Activated naive CD4-positive, alpha-beta T cell treated with anti-CD3 and anti-CD28 coated beads for 36 hours (primary cell): ENCODE results near the gene TARS1. TPM values are rescaled to one million over a fixed set of nuclear protein-coding genes. Genes with fewer than 3 reads are reported as not detected.

ENCODE experiments used
- CTCF ChIA-PET: fragments of 350-600 bp; sonication (Branson Sonifier 250); formaldehyde crosslinking; loops from one replicate; lab custom pipeline; 2021; ENCODE audit warnings: antibody characterized with exemption; lab: Charles Lee
- DNase-seq: peaks from one replicate; pipeline ENCODE4 v3.0.0-alpha.2; 2020
- H3K27ac Mint-ChIP-seq: one replicate; pipeline ENCODE4 v1.8.0; 2021; ENCODE audit warnings: mild to moderate bottlenecking, mixed read lengths
- H3K27me3 Mint-ChIP-seq: one replicate; pipeline ENCODE4 v1.8.0; 2021; ENCODE audit warnings: low read depth, mixed read lengths
- H3K36me3 Mint-ChIP-seq: one replicate; pipeline ENCODE4 v1.8.0; 2021; ENCODE audit warnings: low read depth, mixed read lengths
- H3K4me1 Mint-ChIP-seq: one replicate; pipeline ENCODE4 v1.8.0; 2021; ENCODE audit warnings: low read depth, mixed read lengths
- H3K4me3 Mint-ChIP-seq: one replicate; pipeline ENCODE4 v1.8.0; 2021; ENCODE audit warnings: mild to moderate bottlenecking, moderate library complexity, mixed read lengths
- H3K9me3 Mint-ChIP-seq: one replicate; pipeline ENCODE4 v1.8.0; 2021; ENCODE audit warnings: mixed read lengths
- intact Hi-C: fragments of 100-400 bp; cut with micrococcal nuclease; formaldehyde crosslinking; loops from one replicate; pipeline ENCODE4 v1.15.1; 2023
- total RNA-seq, 2 experiments: library from RNA; stranded (reverse); gene quantifications; one replicate each; pipeline ENCODE4 v1.2.3, GENCODE V29; 2021

The TARS1 gene
- total RNA-seq, 2 experiments from 2014 or later, result 244 to 260 TPM

DNA sequence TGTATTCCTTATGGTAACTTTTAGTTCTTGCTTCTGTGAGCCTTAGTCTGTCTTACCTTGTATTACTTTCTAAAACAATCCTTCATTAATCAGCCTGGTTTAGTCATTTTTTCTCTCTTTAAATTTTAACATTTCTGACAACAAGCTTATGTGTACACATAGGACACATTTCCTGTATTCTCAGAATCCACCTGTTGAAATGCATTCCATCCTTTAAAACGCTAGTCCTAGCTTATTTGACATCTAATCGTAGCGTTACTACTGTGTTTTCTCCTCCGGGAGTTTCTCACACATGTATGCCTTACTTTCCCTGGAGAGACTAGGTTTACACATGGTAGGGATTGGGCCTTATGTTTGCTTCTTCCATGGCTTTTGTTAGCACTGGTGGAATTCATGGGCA, 3.8 kb downstream of the TARS1 start:
- Mint-ChIP-seq H3K4me1 (peaks cover 44% of the 10 kb centered on the region), H3K9me3 (no peaks in the 10 kb centered on the region), H3K27me3 (no peaks in the 10 kb centered on the region), H3K27ac (no peak overlapping the region), H3K4me3 (no peak overlapping the region), H3K36me3 (peaks cover 42% of the 10 kb centered on the region)
- CTCF ChIA-PET, result interaction anchor here (0.6 kb wide), 1 partner anchor 526 kb away, joined by 3 read pairs; no protein-coding TSS in a partner anchor
- DNase-seq, result no peak
- intact Hi-C loops, result loop anchor here (5.0 kb wide), 3 partner anchors 857 to 1483 kb away; partner anchors contain the start of genes DNAJC21 and SUB1

- Mint-ChIP-seq H3K36me3 (peaks cover 42% of the 10 kb centered on the region), H3K9me3 (no peaks in the 10 kb centered on the region), H3K27me3 (no peaks in the 10 kb centered on the region), H3K4me3 (no peak overlapping the region), H3K4me1 (peaks cover 44% of the 10 kb centered on the region), H3K27ac (no peak overlapping the region)
- CTCF ChIA-PET, result interaction anchor here (0.6 to 1.8 kb wide), 2 partner anchors 10 to 16 kb away, joined by 3 to 6 read pairs; no protein-coding TSS in a partner anchor
- intact Hi-C loops, result no loop called here
- DNase-seq, result no peak
These were observed 5.0 kb downstream of the TARS1 start for GRCh38 chr5:33445798-33446197.

DNA sequence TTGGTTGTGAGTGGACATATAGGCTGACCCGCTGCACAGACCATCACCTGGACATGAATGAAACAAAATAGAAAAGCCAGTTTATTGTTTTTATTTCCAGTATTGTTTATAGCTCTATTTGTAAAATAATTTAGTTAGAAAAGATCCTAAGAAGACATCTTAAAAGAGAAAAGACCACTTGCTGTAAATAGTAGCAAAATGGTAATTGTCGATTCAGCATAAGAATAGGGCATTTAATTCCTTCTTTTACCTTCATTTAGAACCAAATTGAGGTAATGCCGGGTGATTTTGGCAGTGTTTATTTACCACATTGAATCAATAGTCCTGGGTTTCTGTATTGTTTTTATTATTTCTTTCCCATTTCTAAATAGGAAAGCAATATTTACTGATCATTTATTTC, 7.4 kb downstream of the TARS1 start:
- Mint-ChIP-seq H3K36me3 (peaks cover 50% of the 10 kb centered on the region), H3K27me3 (no peaks in the 10 kb centered on the region), H3K27ac (no peak overlapping the region), H3K4me3 (no peak overlapping the region), H3K4me1 (peaks cover 40% of the 10 kb centered on the region), H3K9me3 (no peaks in the 10 kb centered on the region)
- intact Hi-C loops, result no loop called here
- no peak for DNase-seq
- CTCF ChIA-PET, result no interaction called here

DNA sequence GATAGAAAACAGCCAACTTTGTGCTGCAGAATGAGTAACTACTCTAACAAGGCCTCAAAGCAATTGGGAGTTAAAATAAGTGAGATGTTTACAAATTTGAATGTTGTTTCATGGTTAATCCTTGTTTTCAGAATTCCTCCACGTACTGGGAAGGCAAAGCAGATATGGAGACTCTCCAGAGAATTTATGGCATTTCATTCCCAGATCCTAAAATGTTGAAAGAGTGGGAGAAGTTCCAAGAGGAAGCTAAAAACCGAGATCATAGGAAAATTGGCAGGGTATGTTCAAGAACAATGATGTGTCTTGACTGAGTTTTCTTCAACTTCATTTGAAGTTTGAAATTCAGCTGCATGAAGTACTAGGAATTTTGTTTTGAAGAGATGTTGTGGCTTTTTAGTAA, 16.4 kb downstream of the TARS1 start:
- no peaks in the 10 kb centered on the region for H3K27me3 Mint-ChIP-seq
- DNase-seq, result no peak
- CTCF ChIA-PET, result interaction anchor here (2.0 kb wide), 1 partner anchor 21 kb away, joined by 6 read pairs; no protein-coding TSS in a partner anchor
- H3K27ac Mint-ChIP-seq, result no peak overlapping the region
- peaks cover 66% of the 10 kb centered on the region for H3K36me3 Mint-ChIP-seq
- intact Hi-C loops, result no loop called here
- H3K4me3 Mint-ChIP-seq, result no peak overlapping the region
- no peaks in the 10 kb centered on the region for H3K9me3 Mint-ChIP-seq
- peaks cover 4% of the 10 kb centered on the region for H3K4me1 Mint-ChIP-seq

DNA sequence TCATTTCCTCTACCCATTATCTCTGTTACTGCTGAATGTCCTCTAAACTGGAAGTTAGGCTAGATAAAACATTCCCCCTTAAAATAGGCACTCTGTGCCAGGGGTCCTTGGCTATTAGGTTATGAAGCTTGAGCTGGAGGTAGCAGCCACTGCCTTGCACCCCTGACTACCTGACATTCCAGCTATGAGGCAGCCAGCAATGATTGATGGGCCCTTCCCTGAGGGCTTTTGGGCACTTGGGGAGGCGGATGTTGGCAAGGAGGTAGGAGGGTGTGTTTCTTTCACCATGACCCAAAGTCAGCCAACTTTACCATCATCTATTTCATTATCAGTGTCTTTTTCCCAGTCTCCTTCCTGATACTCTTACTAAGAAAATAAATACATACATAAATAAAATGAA, 17.1 kb downstream of the TARS1 start:
- intact Hi-C loops, result no loop called here
- Mint-ChIP-seq H3K4me3 (no peak overlapping the region), H3K36me3 (peaks cover 66% of the 10 kb centered on the region), H3K27me3 (no peaks in the 10 kb centered on the region), H3K27ac (no peak overlapping the region), H3K9me3 (no peaks in the 10 kb centered on the region), H3K4me1 (no peaks in the 10 kb centered on the region)
- DNase-seq, result no peak
- CTCF ChIA-PET, result interaction anchor here (2.0 kb wide), 1 partner anchor 22 kb away, joined by 6 read pairs; no protein-coding TSS in a partner anchor

DNA sequence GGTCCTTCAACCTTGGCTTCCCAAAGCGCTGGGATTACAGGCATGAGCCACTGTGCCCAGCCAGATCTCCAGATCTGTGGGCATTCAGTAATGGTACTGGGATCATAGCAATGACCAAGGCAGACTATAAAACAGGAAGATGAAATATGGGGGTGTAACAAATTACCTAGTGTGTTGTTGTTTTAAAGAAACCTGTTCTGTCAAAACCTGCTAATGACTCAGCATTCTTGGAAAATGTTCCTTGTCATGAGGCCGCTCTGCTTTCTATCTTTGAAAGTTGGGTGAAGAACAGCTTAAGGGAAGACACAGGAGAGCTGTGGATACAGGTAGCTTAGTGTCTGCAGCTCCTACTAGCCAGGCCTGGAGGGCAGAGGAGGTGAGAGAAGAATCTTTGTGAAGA, 19.4 kb downstream of the TARS1 start:
- CTCF ChIA-PET, result interaction anchor here (0.7 kb wide), 1 partner anchor 9 kb away, joined by 3 read pairs; no protein-coding TSS in a partner anchor
- peak overlapping the region; percentile 68 for H3K27ac Mint-ChIP-seq
- no peak overlapping the region for H3K4me3 Mint-ChIP-seq
- intact Hi-C loops, result no loop called here
- H3K36me3 Mint-ChIP-seq, result peaks cover 64% of the 10 kb centered on the region
- H3K27me3 Mint-ChIP-seq, result no peaks in the 10 kb centered on the region
- no peaks in the 10 kb centered on the region for H3K9me3 Mint-ChIP-seq
- no peaks in the 10 kb centered on the region for H3K4me1 Mint-ChIP-seq
- DNase-seq, result no peak

DNA sequence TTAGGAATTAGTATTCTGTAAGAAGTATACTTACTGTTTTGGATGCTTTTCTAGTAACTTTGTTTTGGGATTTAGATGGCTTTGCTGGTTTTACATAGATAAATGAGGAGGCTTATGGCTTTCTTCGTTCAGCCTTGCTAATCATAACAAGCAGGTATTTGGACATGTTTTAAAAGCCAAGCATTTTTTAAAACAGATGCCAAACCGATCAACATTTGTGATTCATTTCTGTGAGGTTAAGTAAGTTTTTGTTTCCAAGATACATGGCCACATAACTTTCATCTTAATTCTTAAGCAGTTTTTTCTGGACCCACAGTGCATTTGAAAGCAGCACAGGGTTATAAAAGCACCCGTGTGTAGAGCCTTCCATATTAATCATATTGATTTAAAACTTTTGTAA, 21.7 kb downstream of the TARS1 start:
- H3K9me3 Mint-ChIP-seq, result no peaks in the 10 kb centered on the region

GRCh38 chr5:33465120-33465519, 24.4 kb downstream of the TARS1 start:
- Mint-ChIP-seq H3K4me3 (no peak overlapping the region), H3K4me1 (no peaks in the 10 kb centered on the region), H3K27me3 (no peaks in the 10 kb centered on the region), H3K27ac (no peak overlapping the region), H3K9me3 (no peaks in the 10 kb centered on the region), H3K36me3 (peaks cover 59% of the 10 kb centered on the region)
- intact Hi-C loops, result no loop called here
- CTCF ChIA-PET, result no interaction called here
- no peak for DNase-seq

More for the DNA sequence above, 21.7 kb downstream of the TARS1 start:
- Mint-ChIP-seq H3K4me1 (no peaks in the 10 kb centered on the region), H3K27ac (no peak overlapping the region), H3K4me3 (no peak overlapping the region), H3K36me3 (peaks cover 59% of the 10 kb centered on the region), H3K27me3 (no peaks in the 10 kb centered on the region)
- CTCF ChIA-PET, result no interaction called here
- no peak for DNase-seq
- intact Hi-C loops, result no loop called here

- intact Hi-C loops, result no loop called here
- Mint-ChIP-seq H3K4me1 (no peaks in the 10 kb centered on the region), H3K9me3 (peaks cover 2% of the 10 kb centered on the region), H3K27me3 (no peaks in the 10 kb centered on the region), H3K36me3 (peaks cover 61% of the 10 kb centered on the region), H3K4me3 (no peak overlapping the region), H3K27ac (no peak overlapping the region)
- no peak for DNase-seq
- CTCF ChIA-PET, result interaction anchor here (0.6 to 1.1 kb wide), 4 partner anchors 8 to 465 kb away, joined by 3 to 6 read pairs (median 4); no protein-coding TSS in a partner anchor
These were observed 28.1 kb downstream of the TARS1 start for GRCh38 chr5:33468775-33469435.

GRCh38 chr5:33470544-33470943, 29.8 kb downstream of the TARS1 start:
- intact Hi-C loops, result loop anchor here (2.0 kb wide), 1 partner anchor 30 kb away; the partner anchor contains the start of gene TARS1
- H3K27ac Mint-ChIP-seq, result no peak overlapping the region
- no peak overlapping the region for H3K4me3 Mint-ChIP-seq
- H3K4me1 Mint-ChIP-seq, result no peaks in the 10 kb centered on the region
- CTCF ChIA-PET, result no interaction called here
- no peaks in the 10 kb centered on the region for H3K27me3 Mint-ChIP-seq
- H3K36me3 Mint-ChIP-seq, result peaks cover 68% of the 10 kb centered on the region
- peaks cover 9% of the 10 kb centered on the region for H3K9me3 Mint-ChIP-seq
- DNase-seq, result no peak

- no peaks in the 10 kb centered on the region for H3K4me1 Mint-ChIP-seq
- H3K4me3 Mint-ChIP-seq, result no peak overlapping the region
- H3K27ac Mint-ChIP-seq, result no peak overlapping the region
- CTCF ChIA-PET, result no interaction called here
- H3K36me3 Mint-ChIP-seq, result peaks cover 74% of the 10 kb centered on the region
- intact Hi-C loops, result no loop called here
- peaks cover 9% of the 10 kb centered on the region for H3K9me3 Mint-ChIP-seq
- H3K27me3 Mint-ChIP-seq, result no peaks in the 10 kb centered on the region
- DNase-seq, result no peak
These were observed 32.1 kb downstream of the TARS1 start for GRCh38 chr5:33472805-33473409.

GRCh38 chr5:33474004-33474403, 33.2 kb downstream of the TARS1 start:
- Mint-ChIP-seq H3K9me3 (peaks cover 9% of the 10 kb centered on the region), H3K4me1 (no peaks in the 10 kb centered on the region), H3K27ac (no peak overlapping the region), H3K27me3 (no peaks in the 10 kb centered on the region), H3K4me3 (no peak overlapping the region), H3K36me3 (peaks cover 70% of the 10 kb centered on the region)
- intact Hi-C loops, result no loop called here
- CTCF ChIA-PET, result no interaction called here
- no peak for DNase-seq
